GM19328 (cell line): ENCODE measurements around the gene VPS26B.
"Not testable (repeated sequence)": the region's sequence is repeated elsewhere in the genome, so short reads cannot be mapped to it uniquely, and the experiment has no call there.

Experiments
- ATAC-seq: cut with Tn5 transposase; IDR thresholded peaks from one replicate; pipeline ENCODE4 v1.9.1; 2021; ENCODE audit warnings: mild to moderate bottlenecking, moderate library complexity; ENCODE audit not compliant: unreplicated experiment

Gene VPS26B

DNA sequence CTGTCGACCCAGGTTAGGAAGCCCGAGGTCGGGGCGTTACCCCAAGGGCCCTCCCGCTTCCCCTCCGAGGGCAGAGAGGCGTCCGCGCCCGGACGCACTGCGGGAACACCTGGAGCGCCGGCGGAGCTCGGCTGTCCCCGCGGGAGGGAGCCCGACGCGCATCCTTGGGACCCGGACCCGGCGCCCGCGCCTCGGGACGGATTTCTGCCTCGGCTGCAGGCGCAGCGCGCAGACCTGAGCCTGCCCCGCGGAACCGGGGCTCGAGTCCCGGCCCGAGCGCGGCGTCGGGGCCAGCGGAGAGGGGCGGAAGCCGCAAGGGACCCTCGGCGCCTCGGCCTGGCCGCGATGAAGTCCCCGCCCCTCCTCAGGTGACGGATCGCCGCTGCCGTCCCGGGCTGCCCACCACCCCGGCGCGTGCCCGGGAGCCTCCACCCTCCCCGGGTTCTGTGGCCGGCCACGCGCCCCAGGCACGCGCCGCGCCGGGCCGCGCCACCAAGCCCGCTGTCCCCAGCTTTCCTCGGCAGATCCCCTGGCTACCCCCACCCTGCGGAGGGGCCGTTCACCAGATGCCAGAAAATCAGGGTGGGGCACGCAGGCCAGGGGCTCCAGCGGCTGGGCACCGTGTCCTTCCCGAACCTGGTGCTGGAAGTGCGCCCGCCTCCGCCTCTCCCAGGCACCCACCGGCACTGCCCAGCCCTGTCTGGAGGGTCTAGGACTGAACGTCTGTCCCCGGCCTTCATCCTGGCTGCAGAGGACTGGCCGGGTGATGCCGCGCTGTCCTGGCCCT lies 52.1 kb downstream of the VPS26B start:
- no peak for ATAC-seq

- no peak for ATAC-seq
These were observed 52.9 kb downstream of the VPS26B start for GRCh38 chr11:134277183-134278001.

GRCh38 chr11:134278356-134278755 lies 53.9 kb downstream of the VPS26B start:
- no peak for ATAC-seq

- not testable (repeated sequence) for ATAC-seq
These were observed 57.2 kb downstream of the VPS26B start for GRCh38 chr11:134281635-134282034.

DNA sequence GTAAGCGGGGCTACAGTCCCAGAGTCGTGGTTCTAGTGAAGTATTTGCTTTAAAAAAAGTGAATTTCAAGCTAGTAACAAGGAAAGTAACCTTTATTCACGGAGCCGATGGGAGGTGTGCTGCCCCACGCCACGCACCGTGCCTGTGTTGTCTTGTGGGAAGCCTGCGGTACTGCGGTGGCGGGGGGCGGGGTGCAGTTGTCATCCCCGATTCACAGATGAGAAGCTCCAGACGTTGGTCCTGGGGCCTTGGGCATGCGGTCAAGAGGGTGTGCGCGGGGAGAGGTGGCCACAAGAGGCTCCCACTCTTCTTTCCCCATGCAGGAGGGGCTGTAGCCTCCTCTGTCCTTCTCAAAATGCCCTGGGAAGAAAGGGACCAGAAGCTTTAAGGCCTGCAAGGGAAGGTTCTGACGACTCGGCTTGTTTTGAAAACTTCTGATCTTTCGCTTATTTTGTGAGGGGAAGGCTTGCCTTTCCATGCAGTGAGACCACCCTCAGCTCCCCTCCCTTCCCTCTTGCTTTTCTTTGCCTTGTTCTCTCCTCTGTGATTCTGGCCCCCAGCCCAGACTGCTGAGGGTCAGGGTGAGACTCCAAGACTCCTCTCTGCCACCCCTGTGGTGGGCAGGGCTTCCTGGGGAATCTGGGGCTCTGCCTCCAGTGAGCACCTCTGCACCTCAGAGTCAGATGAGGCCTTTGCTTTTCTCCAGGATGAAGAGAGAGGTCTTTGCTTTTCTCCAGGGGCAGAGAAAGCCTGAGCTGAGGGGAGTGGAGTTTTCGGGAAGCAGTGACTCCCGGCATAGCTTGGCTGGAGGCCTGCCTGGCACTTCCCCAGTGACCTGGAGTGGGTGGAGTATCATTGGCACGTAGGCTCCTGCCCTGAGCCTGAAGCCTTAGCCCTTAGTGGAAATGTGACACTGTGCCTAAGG lies 57.9 kb downstream of the VPS26B start:
- ATAC-seq = no peak

- ATAC-seq = no peak
These were observed 59.2 kb downstream of the VPS26B start for GRCh38 chr11:134283461-134284230.

DNA sequence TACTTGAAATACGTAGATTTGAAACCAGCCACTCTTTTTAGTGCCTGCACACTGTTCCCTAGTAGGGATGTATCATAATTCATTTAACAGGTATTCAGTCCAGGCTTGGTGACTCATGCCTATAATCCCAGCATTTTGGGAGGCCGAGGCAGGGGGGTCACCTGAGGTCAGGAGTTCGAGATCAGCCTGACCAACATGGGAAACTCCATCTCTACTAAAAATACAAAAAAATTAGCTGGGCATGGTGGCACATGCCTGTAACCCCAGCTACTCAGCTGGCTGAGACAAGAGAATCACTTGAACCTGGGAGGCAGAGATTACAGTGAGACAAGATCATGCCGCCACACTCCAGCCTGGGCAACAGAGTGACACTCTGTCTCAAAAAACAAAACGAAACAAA lies 59.9 kb downstream of the VPS26B start:
- ATAC-seq = not testable (repeated sequence)

DNA sequence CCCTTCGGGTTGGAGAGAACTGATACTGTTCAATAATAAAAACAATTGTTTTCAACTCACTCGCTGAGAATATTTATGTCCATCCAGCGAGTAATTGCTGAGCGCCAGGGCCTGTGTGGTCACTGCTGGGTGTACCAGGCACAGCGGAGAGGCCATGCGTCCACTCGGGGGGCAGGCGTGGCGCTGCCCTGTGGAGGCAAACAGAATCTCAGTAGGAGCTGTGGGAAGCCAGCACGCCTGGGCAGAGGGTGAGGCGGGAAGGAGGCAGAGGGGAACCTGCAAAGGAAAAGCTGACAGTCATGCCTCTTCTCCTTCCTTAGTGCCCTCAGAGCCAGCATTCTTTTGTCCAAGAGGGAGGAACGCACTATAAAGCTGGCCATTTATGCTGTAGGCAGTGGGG lies 63.1 kb downstream of the VPS26B start:
- ATAC-seq = no peak

- no peak for ATAC-seq
These were observed 64.0 kb downstream of the VPS26B start for GRCh38 chr11:134288486-134288885.

- no peak for ATAC-seq
These were observed 64.7 kb downstream of the VPS26B start for GRCh38 chr11:134289167-134289566.

DNA sequence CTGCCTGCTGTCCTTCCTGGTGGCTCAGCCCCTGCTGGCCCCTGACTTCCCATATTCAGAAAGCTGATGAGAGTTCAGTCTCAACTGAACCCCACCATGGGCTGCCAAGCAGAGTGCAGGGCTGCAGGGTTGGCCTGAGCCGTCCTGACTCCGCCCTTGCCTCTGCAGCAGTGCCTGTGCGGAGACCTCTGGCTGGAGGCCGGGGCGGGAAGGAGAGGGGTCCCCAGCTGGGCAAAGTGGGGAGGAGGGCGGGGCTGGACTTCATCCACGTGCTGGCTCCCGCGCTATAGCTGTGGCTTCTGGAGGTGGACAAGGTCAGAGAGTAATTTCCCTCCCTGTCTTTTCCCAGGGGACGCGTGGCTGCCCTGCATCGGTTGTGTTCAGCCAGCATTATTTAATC lies 65.3 kb downstream of the VPS26B start:
- no peak for ATAC-seq

DNA sequence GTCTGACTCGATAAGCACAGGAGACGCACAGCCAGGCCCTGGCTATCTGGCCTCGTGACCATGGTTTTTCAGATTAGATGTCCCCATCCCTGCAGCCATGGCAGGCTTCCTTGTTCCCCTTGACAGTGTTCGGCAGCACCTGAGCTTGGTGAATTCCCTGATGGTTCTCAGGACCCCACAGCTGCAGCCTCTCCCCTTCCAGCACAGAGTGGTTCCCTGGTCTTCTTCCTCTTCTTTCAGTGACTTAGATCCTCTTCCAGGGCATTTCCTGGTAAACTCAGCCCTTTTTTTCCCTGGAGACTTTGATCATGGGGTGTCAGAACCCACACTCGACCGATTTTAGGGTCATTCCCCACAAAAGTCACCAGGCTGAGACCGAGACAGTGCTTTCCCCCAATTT lies 66.2 kb downstream of the VPS26B start:
- no peak for ATAC-seq

- ATAC-seq = no peak
These were observed 66.7 kb downstream of the VPS26B start for GRCh38 chr11:134291196-134291595.

GRCh38 chr11:134292661-134293060 lies 68.2 kb downstream of the VPS26B start:
- ATAC-seq = no peak

DNA sequence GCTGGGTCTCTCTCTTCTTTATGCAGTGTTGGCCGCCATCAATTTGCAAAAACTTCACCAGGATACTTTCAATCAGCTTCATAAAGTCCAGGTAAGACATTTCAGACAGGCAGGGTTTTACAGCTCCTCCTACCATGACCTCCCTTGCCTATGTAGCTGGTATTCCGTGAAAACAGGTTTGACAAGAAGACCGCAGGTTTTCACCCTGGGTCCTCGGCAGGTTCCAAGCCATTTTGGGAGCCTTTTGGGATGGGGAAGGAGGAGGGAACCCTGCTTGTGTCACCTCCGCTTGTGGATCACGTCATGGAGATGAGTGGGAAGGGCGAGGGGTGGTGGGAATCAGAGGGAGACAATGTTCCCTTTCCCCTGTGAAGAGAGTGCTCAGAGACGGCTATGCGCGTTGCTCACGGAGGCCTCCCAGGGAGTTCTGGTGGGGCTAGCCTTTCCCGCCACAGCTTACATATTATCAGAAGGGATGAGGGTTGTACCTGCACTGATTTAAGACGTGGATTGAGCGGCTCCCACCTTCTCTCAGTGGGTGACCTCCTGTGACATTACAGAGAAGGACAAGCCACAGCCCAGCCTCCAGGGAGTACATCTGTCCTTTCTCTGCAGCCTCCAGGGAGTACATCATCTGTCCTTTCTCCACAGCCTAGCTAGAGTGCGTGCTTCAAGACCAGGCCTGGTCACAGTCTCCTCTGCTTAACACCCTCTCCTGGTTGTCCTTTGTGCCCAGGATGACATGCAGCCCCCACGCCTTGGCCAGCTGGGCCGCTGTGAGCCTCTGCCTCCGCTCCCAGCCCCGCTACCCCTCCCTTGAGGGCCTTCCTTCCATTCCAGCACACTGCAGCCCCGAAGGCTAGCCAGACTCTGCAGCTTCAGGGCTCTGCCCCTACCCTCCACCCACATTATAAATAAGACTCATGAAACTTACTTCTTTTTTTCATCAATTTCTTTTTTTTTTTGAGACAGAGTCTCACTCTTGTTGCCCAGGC lies 68.9 kb downstream of the VPS26B start:
- ATAC-seq = no peak

GRCh38 chr11:134294664-134295063 lies 70.2 kb downstream of the VPS26B start:
- ATAC-seq = no peak
